Neural progenitor cell (in vitro differentiated cells): Measurements from ENCODE around the gene ASB2. TPM values are rescaled to one million over a fixed set of nuclear protein-coding genes. Genes with fewer than 3 reads are reported as not detected.

Experiments used
- DNase-seq: peaks from one replicate; pipeline ENCODE4 v3.0.0-alpha.2; 2016; ENCODE audit warnings: low spot score
- H2AFZ ChIP-seq: fragments of 200-600 bp; sonication (generic); replicated peaks from 2 replicates; pipeline ENCODE4 v1.6.1; 2016; ENCODE audit warnings: antibody characterized with exemption
- H3F3A ChIP-seq: fragments of 200-600 bp; sonication (generic); 2 replicates; pipeline ENCODE4 v1.6.1; 2016; ENCODE audit warnings: antibody characterized with exemption, low read depth
- H3K27ac ChIP-seq: fragments of 200-600 bp; sonication (generic); 2 replicates; pipeline ENCODE4 v1.5.1; 2016; ENCODE audit warnings: mild to moderate bottlenecking
- H3K27me3 ChIP-seq: fragments of 200-600 bp; sonication (generic); 2 replicates; pipeline ENCODE4 v1.6.1; 2016; ENCODE audit warnings: mild to moderate bottlenecking, moderate library complexity
- H3K36me3 ChIP-seq: fragments of 200-600 bp; sonication (generic); 2 replicates; pipeline ENCODE4 v1.5.1; 2016
- H3K4me1 ChIP-seq: fragments of 200-600 bp; sonication (generic); 2 replicates; pipeline ENCODE4 v1.6.1; 2016; ENCODE audit warnings: mixed run types
- H3K4me2 ChIP-seq: fragments of 200-600 bp; sonication (generic); 2 replicates; pipeline ENCODE4 v1.6.1; 2016
- H3K4me3 ChIP-seq: fragments of 200-600 bp; sonication (generic); 2 replicates; pipeline ENCODE4 v1.5.1; 2016
- H3K79me2 ChIP-seq: fragments of 200-600 bp; sonication (generic); 2 replicates; pipeline ENCODE4 v1.6.1; 2016; ENCODE audit warnings: low read depth
- H3K9ac ChIP-seq: fragments of 200-600 bp; sonication (generic); 2 replicates; pipeline ENCODE4 v1.6.1; 2016
- H3K9me3 ChIP-seq: fragments of 200-600 bp; sonication (generic); 2 replicates; pipeline ENCODE4 v1.5.1; 2016; ENCODE audit warnings: low read depth
- H4K20me1 ChIP-seq: fragments of 200-600 bp; sonication (generic); 2 replicates; pipeline ENCODE4 v1.6.1; 2016; ENCODE audit warnings: low read depth
- H3K27ac Mint-ChIP-seq: 3 replicates; pipeline ENCODE4 v1.8.0; 2021; ENCODE audit warnings: mixed read lengths
- H3K27me3 Mint-ChIP-seq: 2 replicates; pipeline ENCODE4 v1.8.0; 2022; ENCODE audit warnings: low read depth, mild to moderate bottlenecking, inconsistent platforms, moderate library complexity, mixed read lengths; ENCODE audit not compliant: insufficient read depth
- H3K36me3 Mint-ChIP-seq: 3 replicates; pipeline ENCODE4 v1.8.0; 2021; ENCODE audit warnings: mixed read lengths
- H3K4me1 Mint-ChIP-seq: 3 replicates; pipeline ENCODE4 v1.8.0; 2021; ENCODE audit warnings: mixed read lengths
- H3K4me3 Mint-ChIP-seq: 3 replicates; pipeline ENCODE4 v1.8.0; 2021; ENCODE audit warnings: mild to moderate bottlenecking, moderate library complexity, mixed read lengths
- H3K9me3 Mint-ChIP-seq: 3 replicates; pipeline ENCODE4 v1.8.0; 2020; ENCODE audit warnings: mixed read lengths
- CTCF ChIP-seq: fragments of 200-600 bp; sonication (generic); IDR thresholded peaks from 2 replicates; pipeline ENCODE4 v1.5.1; 2017; ENCODE audit warnings: antibody characterized with exemption, mild to moderate bottlenecking
- EZH2 ChIP-seq: fragments of 200-600 bp; sonication (generic); IDR thresholded peaks from 2 replicates; pipeline ENCODE4 v1.6.1; 2017; ENCODE audit warnings: antibody characterized with exemption, mild to moderate bottlenecking, moderate library complexity
- EZH2phosphoT487 ChIP-seq: fragments of 200-600 bp; sonication (generic); IDR thresholded peaks from 2 replicates; pipeline ENCODE4 v1.6.1; 2017; ENCODE audit warnings: antibody characterized with exemption
- total RNA-seq: library from RNA; depleted of rRNA; stranded (reverse); fragments of >200 nt; gene quantifications from 2 replicates; pipeline ENCODE4 v1.2.3, GENCODE V29; 2015; ENCODE audit warnings: low replicate concordance

Gene ASB2
- total RNA-seq, 1 donor from 2014 or later = not detected

DNA sequence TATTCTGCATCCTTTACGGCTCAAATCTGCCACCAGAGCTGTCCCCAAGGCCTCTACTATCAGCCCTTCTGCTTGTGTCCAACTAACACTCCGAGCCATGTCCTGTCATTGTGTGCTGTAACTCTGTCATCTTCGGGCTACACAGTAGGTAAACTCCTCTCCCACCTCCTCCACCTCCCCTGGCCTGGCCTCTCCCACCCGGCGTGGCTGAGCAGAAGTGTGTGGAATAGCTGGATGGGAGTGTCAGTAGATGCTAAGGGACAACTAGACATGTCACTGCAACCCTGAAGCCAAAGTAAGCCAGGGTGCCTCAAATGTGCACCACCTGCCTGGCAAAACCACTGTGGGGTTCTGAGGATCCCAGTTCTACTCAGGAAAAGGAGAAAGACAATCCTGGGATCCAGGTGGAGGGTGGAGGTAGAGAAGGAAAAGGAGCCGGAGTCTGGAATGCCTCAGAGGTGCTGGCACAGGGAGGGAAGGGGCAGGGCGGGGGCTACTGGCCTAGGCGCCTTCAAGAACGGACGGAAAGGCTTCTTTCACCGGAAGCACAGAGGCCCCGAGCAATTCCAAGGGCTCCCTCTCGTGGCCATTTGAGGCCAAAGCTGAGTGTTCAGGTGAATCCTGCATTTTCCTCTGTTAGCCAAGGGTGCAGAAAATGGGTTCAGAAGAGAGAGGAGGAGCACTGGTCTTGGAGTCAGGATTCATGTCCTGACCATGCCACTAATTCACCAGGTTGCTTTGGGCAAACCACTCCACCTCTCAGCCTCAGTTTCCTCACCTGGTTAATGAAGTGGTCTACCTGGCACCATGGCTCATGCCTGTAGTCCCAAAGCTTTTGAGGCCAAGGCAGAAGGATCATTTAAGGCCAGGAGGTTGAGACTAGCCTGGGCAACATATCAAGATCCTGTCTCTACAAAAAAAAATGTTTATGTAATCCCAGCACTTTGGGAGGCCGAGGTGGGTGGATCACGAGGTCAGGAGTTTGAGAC, 69.7 kb downstream of the ASB2 start:
- no peaks in the 10 kb centered on the region for H3K36me3 Mint-ChIP-seq
- DNase-seq = peak; percentile 78
- no peaks in the 10 kb centered on the region for H4K20me1 ChIP-seq
- peak overlapping the region; percentile 30 for H2AFZ ChIP-seq
- no peaks in the 10 kb centered on the region for H3K27me3 ChIP-seq
- no peaks in the 10 kb centered on the region for H3K79me2 ChIP-seq
- no peak overlapping the region for H3K27ac ChIP-seq
- H3K4me1 Mint-ChIP-seq = peaks cover 8% of the 10 kb centered on the region
- H3K9ac ChIP-seq = no peak overlapping the region
- no peaks in the 10 kb centered on the region for H3F3A ChIP-seq
- H3K27me3 Mint-ChIP-seq = peaks cover 11% of the 10 kb centered on the region
- peaks cover 3% of the 10 kb centered on the region for H3K9me3 Mint-ChIP-seq
- H3K27ac Mint-ChIP-seq = peak overlapping the region; percentile 63
- no peak overlapping the region for H3K4me3 Mint-ChIP-seq
- H3K36me3 ChIP-seq = no peaks in the 10 kb centered on the region
- TF ChIP-seq CTCF (peak; percentile 85), EZH2phosphoT487 (no peak)
- H3K9me3 ChIP-seq = no peaks in the 10 kb centered on the region
- no peak overlapping the region for H3K4me2 ChIP-seq
- no peaks in the 10 kb centered on the region for H3K4me1 ChIP-seq
- H3K4me3 ChIP-seq = no peak overlapping the region

DNA sequence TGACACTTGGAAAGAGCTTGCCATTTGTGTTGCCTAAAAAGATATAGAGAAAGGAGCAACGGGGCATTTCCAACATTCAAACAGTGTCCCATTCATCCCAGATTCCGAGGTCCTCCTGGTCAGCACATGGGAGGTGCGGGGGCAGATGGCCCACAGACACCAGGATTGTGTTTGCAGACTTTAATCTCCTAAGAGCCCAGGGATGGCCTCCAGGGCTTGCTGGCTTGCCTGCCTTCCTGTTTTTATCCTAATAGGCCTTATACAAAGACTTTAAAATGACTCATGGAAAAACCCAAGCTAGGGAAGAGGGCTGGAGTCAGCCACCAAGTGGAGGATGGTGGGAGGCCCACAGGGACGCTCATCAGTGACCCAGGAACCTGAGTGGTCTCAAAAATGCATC, 70.7 kb downstream of the ASB2 start:
- DNase-seq = no peak

DNA sequence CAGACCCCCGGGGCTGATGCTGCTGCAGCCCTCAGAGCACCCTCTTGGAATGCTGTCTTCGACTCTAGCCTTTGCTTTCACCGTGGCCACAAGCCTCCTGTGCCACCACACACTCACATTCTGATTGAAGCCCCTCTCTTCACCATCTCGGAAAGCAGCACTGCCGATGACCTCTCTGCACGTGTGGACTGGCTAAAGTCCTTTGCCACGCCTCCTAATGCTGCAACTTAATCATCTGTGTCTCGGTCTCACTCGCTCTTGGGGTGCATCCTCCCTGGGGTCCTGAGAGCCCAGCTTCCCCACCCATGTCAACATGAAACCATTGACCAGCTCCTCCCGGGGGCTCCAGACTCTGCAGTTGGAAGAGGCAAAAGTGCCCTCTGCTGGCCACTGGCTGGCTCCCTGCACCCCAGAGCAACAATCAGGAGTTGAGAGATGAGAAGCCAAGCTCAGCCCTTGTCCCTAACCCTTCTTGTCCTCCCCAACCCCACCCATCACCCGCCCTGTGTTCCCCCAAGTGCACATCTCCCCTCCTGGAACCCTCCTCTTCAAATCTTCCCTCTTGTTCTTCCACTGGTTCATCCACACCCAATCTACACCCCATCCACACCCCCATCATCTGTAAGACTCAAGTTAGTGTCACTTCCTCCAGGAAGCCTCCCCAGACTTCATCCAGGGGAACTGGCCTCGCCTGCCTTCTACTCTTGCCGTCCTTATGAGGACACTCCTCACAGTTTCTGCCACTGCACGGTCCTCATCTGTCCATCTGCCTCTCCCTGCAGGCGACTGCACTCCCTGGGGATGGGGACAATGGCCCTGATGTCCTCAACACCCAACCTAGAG, 72.8 kb downstream of the ASB2 start:
- no peaks in the 10 kb centered on the region for H3K36me3 ChIP-seq
- no peaks in the 10 kb centered on the region for H3K36me3 Mint-ChIP-seq
- peak overlapping the region; percentile 87 for H2AFZ ChIP-seq
- no peak overlapping the region for H3K9ac ChIP-seq
- no peaks in the 10 kb centered on the region for H3K9me3 ChIP-seq
- peak overlapping the region; percentile 37 for H3K27ac Mint-ChIP-seq
- DNase-seq = peak; percentile 74
- no peak overlapping the region for H3K4me3 ChIP-seq
- H3K4me1 Mint-ChIP-seq = peaks cover 8% of the 10 kb centered on the region
- no peaks in the 10 kb centered on the region for H3K27me3 ChIP-seq
- H3K79me2 ChIP-seq = no peaks in the 10 kb centered on the region
- no peaks in the 10 kb centered on the region for H3K9me3 Mint-ChIP-seq
- H3K4me1 ChIP-seq = no peaks in the 10 kb centered on the region
- peaks cover 16% of the 10 kb centered on the region for H3K27me3 Mint-ChIP-seq
- H3K4me2 ChIP-seq = no peak overlapping the region
- H3F3A ChIP-seq = no peaks in the 10 kb centered on the region
- no peaks in the 10 kb centered on the region for H4K20me1 ChIP-seq
- no peak overlapping the region for H3K27ac ChIP-seq
- TF ChIP-seq EZH2 = no peak
- TF ChIP-seq EZH2phosphoT487 = no peak
- TF ChIP-seq CTCF = peak; percentile 78
- H3K4me3 Mint-ChIP-seq = no peak overlapping the region

More for the DNA sequence above, 70.7 kb downstream of the ASB2 start:
- peak overlapping the region; percentile 89 for H3K27ac Mint-ChIP-seq
- Histone ChIP-seq H3K9me3 (no peaks in the 10 kb centered on the region), H3K4me2 (no peak overlapping the region), H3K36me3 (no peaks in the 10 kb centered on the region), H2AFZ (no peak overlapping the region), H3K79me2 (no peaks in the 10 kb centered on the region), H4K20me1 (no peaks in the 10 kb centered on the region), H3K9ac (no peak overlapping the region), H3K4me3 (no peak overlapping the region), H3K27ac (no peak overlapping the region), H3F3A (no peaks in the 10 kb centered on the region), H3K27me3 (no peaks in the 10 kb centered on the region), H3K4me1 (no peaks in the 10 kb centered on the region)
- H3K9me3 Mint-ChIP-seq = peaks cover under 1% of the 10 kb centered on the region
- H3K36me3 Mint-ChIP-seq = no peaks in the 10 kb centered on the region
- TF ChIP-seq CTCF (no peak), EZH2phosphoT487 (no peak), EZH2 (no peak)
- peaks cover 8% of the 10 kb centered on the region for H3K4me1 Mint-ChIP-seq
- peaks cover 11% of the 10 kb centered on the region for H3K27me3 Mint-ChIP-seq
- H3K4me3 Mint-ChIP-seq = no peak overlapping the region
